Upper lobe of right lung (tissue), 1 donor: Measurements from ENCODE around the gene FAM120AOS. TPM values are rescaled to one million over a fixed set of nuclear protein-coding genes. Genes with fewer than 3 reads are reported as not detected.

Experiments
- ATAC-seq: fragments of 200-7000 bp; cut with Tn5 transposase; one replicate; pipeline ENCODE4 v1.9.1; 2020; ENCODE audit warnings: mild to moderate bottlenecking, moderate library complexity
- DNase-seq: peaks from one replicate; pipeline ENCODE4 v3.0.0-alpha.2; 2020
- H3K27ac ChIP-seq: fragments of 200-600 bp; one replicate; pipeline ENCODE4 v1.8.0; 2022
- H3K27me3 ChIP-seq: fragments of 200-600 bp; one replicate; pipeline ENCODE4 v1.8.0; 2022; ENCODE audit warnings: mild to moderate bottlenecking
- H3K36me3 ChIP-seq: fragments of 200-600 bp; one replicate; pipeline ENCODE4 v1.8.0; 2022
- H3K4me1 ChIP-seq: fragments of 200-600 bp; one replicate; pipeline ENCODE4 v1.8.0; 2022
- H3K4me3 ChIP-seq: fragments of 200-600 bp; one replicate; pipeline ENCODE4 v1.8.0; 2022; ENCODE audit warnings: mild to moderate bottlenecking
- H3K9me3 ChIP-seq: fragments of 200-600 bp; one replicate; pipeline ENCODE4 v1.8.0; 2022
- intact Hi-C: fragments of 100-400 bp; cut with DNase I; formaldehyde crosslinking; loops from one replicate; pipeline ENCODE4 v1.11.0; 2022
- total RNA-seq: library from RNA; stranded (reverse); fragmentation: NEBNext Ultra II Directional; extraction: Animal tissue kit (Norgen Biotek cat#: 25700); gene quantifications from one replicate; pipeline ENCODE4 v1.2.1, GENCODE V29; 2021
- TF ChIP-seq, protein P1 (sequence below): fragments of 200-600 bp; IDR thresholded peaks from one replicate; pipeline ENCODE4 v1.8.0; 2022; ENCODE audit warnings: antibody characterized with exemption
- donor health status: DM: no; HTN: yes; CAD: no; lungs with severe emphysema.

The FAM120AOS gene
- total RNA-seq, 1 donor from 2014 or later, result 46.0 TPM

DNA sequence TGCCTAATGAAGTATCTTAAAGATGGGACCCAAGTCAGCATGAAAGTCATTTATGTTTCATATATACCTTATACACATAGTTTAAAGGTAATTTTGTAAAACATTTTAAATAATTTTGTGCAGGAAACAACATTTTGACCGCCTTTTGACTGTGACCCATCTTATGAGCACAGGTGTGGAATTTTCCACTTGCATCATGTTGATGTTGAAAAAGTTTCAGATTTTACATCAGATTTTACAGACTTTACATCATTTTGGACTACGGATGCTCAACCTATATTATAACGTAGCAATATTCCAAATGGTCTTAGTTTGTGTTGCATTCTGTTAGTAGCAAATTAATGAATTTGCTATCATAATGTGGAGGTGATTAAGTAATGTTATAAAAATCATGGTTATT, 21.7 kb upstream of the FAM120AOS start:
- Histone ChIP-seq H3K27me3 (no peaks in the 10 kb centered on the region), H3K36me3 (peaks cover 36% of the 10 kb centered on the region), H3K4me3 (no peak overlapping the region), H3K27ac (no peak overlapping the region), H3K9me3 (no peaks in the 10 kb centered on the region), H3K4me1 (peaks cover 25% of the 10 kb centered on the region)
- intact Hi-C loops, result no loop called here
- DNase-seq (no peak), ATAC-seq (no peak)
- TF ChIP-seq, protein P1, sequence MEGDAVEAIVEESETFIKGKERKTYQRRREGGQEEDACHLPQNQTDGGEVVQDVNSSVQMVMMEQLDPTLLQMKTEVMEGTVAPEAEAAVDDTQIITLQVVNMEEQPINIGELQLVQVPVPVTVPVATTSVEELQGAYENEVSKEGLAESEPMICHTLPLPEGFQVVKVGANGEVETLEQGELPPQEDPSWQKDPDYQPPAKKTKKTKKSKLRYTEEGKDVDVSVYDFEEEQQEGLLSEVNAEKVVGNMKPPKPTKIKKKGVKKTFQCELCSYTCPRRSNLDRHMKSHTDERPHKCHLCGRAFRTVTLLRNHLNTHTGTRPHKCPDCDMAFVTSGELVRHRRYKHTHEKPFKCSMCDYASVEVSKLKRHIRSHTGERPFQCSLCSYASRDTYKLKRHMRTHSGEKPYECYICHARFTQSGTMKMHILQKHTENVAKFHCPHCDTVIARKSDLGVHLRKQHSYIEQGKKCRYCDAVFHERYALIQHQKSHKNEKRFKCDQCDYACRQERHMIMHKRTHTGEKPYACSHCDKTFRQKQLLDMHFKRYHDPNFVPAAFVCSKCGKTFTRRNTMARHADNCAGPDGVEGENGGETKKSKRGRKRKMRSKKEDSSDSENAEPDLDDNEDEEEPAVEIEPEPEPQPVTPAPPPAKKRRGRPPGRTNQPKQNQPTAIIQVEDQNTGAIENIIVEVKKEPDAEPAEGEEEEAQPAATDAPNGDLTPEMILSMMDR, result no peak

GRCh38 chr9:93473411-93473810, 20.0 kb upstream of the FAM120AOS start:
- peaks cover 41% of the 10 kb centered on the region for H3K4me1 ChIP-seq
- H3K27me3 ChIP-seq, result no peaks in the 10 kb centered on the region
- no peak overlapping the region for H3K4me3 ChIP-seq
- no peak overlapping the region for H3K27ac ChIP-seq
- H3K9me3 ChIP-seq, result no peaks in the 10 kb centered on the region
- intact Hi-C loops, result no loop called here
- TF ChIP-seq, protein P1, result no peak
- no peak for ATAC-seq
- peaks cover 33% of the 10 kb centered on the region for H3K36me3 ChIP-seq
- no peak for DNase-seq

- TF ChIP-seq, protein P1, result no peak
- Histone ChIP-seq H3K9me3 (no peaks in the 10 kb centered on the region), H3K4me1 (peaks cover 58% of the 10 kb centered on the region), H3K4me3 (no peak overlapping the region), H3K27me3 (no peaks in the 10 kb centered on the region), H3K27ac (no peak overlapping the region), H3K36me3 (peaks cover 25% of the 10 kb centered on the region)
- intact Hi-C loops, result no loop called here
- DNase-seq (no peak), ATAC-seq (no peak)
These were observed 17.7 kb upstream of the FAM120AOS start for GRCh38 chr9:93471124-93471523.

DNA sequence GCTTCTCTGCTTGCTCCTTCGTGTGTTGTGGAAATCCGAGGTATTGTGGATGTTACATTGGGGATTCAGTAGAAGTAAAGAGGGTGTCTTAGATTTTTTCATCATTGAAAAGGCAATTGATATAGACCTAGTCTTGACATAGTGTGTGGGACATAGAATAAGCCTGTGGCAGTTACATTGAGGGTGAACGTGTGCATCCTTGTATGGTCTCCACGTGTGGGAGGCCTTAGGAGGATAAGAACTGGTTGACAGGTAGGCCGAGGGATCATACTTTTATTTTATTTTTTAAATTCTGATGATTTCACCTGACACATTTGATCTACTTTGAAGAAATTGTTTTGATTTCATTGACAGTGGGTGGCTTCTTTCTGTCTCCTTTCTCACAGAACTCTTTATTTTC, 17.0 kb upstream of the FAM120AOS start:
- Histone ChIP-seq H3K27me3 (no peaks in the 10 kb centered on the region), H3K9me3 (no peaks in the 10 kb centered on the region), H3K36me3 (peaks cover 23% of the 10 kb centered on the region), H3K4me3 (no peak overlapping the region), H3K27ac (no peak overlapping the region), H3K4me1 (peaks cover 60% of the 10 kb centered on the region)
- ATAC-seq (no peak), DNase-seq (no peak)
- TF ChIP-seq, protein P1, result no peak
- intact Hi-C loops, result no loop called here

GRCh38 chr9:93468763-93469456, 15.5 kb upstream of the FAM120AOS start:
- H3K4me3 ChIP-seq, result no peak overlapping the region
- TF ChIP-seq, protein P1, result no peak
- peaks cover 14% of the 10 kb centered on the region for H3K36me3 ChIP-seq
- peak; percentile 76 for ATAC-seq
- no peaks in the 10 kb centered on the region for H3K9me3 ChIP-seq
- H3K27me3 ChIP-seq, result no peaks in the 10 kb centered on the region
- no peak for DNase-seq
- intact Hi-C loops, result no loop called here
- peak overlapping the region; percentile 52 for H3K27ac ChIP-seq
- peaks cover 73% of the 10 kb centered on the region for H3K4me1 ChIP-seq
